Activated naive CD8-positive, alpha-beta T cell treated with anti-CD3 and anti-CD28 coated beads, Interleukin-2, amount 50 U/mL, for 24 hours (primary cell): ENCODE measurements around the gene MTA3.
A peak's percentile ranks its signal among the peaks of the same experiment; 100 is the strongest.
"Not testable (repeated sequence)": the region's sequence is repeated elsewhere in the genome, so short reads cannot be mapped to it uniquely, and the experiment has no call there.

ENCODE experiments used
- ATAC-seq: fragments of 150-1000 bp; cut with Tn5 transposase; one replicate; pipeline ENCODE4 v1.10.0; 2021
- DNase-seq: peaks from one replicate; pipeline ENCODE4 v3.0.0; 2021
- H3K27ac Mint-ChIP-seq: one replicate; pipeline ENCODE4 v1.8.0; 2021; ENCODE audit warnings: mild to moderate bottlenecking, mixed read lengths
- H3K27me3 Mint-ChIP-seq: one replicate; pipeline ENCODE4 v1.8.0; 2021; ENCODE audit warnings: mixed read lengths
- H3K36me3 Mint-ChIP-seq: one replicate; pipeline ENCODE4 v1.8.0; 2021; ENCODE audit warnings: low read depth, mixed read lengths
- H3K4me1 Mint-ChIP-seq: one replicate; pipeline ENCODE4 v1.8.0; 2021; ENCODE audit warnings: mixed read lengths
- H3K4me3 Mint-ChIP-seq: one replicate; pipeline ENCODE4 v1.8.0; 2021; ENCODE audit warnings: mild to moderate bottlenecking, moderate library complexity, mixed read lengths
- H3K9me3 Mint-ChIP-seq: one replicate; pipeline ENCODE4 v1.8.0; 2021; ENCODE audit warnings: mixed read lengths

MTA3 gene

GRCh38 chr2:42557306-42557705 is 11.1 kb upstream of the MTA3 start:
- no peaks in the 10 kb centered on the region for H3K9me3 Mint-ChIP-seq
- DNase-seq (no peak), ATAC-seq (no peak)
- no peak overlapping the region for H3K4me3 Mint-ChIP-seq
- no peak overlapping the region for H3K27ac Mint-ChIP-seq
- H3K4me1 Mint-ChIP-seq, result peaks cover 2% of the 10 kb centered on the region
- no peaks in the 10 kb centered on the region for H3K27me3 Mint-ChIP-seq
- no peaks in the 10 kb centered on the region for H3K36me3 Mint-ChIP-seq

GRCh38 chr2:42558827-42559226 is 9.6 kb upstream of the MTA3 start:
- Mint-ChIP-seq H3K9me3 (no peaks in the 10 kb centered on the region), H3K27ac (no peak overlapping the region), H3K4me1 (peaks cover 7% of the 10 kb centered on the region), H3K27me3 (no peaks in the 10 kb centered on the region), H3K36me3 (no peaks in the 10 kb centered on the region), H3K4me3 (no peak overlapping the region)
- ATAC-seq (no peak), DNase-seq (no peak)

DNA sequence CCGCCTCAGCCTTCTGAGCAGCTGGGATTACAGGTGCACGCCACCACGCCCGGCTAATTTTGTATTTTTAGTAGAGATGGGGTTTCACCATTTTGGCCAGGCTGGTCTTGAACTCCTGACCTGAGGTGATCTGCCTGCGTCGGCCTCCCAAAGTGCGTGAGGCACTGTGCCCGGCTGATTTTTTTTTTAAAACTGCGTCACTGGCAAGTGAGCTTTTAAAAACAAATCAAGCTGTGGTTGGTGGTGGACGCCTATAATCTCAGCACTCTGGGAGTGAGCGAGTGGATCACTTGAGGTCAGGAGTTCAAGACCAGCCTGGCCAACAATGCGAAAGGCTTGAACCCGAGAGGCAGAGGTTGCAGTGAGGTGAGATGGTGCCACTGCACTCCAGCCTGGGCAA is 8.3 kb upstream of the MTA3 start:
- not testable (repeated sequence) for H3K27ac Mint-ChIP-seq, H3K4me3 Mint-ChIP-seq, H3K9me3 Mint-ChIP-seq, DNase-seq, H3K4me1 Mint-ChIP-seq, ATAC-seq, H3K36me3 Mint-ChIP-seq, H3K27me3 Mint-ChIP-seq

- H3K9me3 Mint-ChIP-seq, result no peaks in the 10 kb centered on the region
- no peak overlapping the region for H3K4me3 Mint-ChIP-seq
- ATAC-seq (no peak), DNase-seq (no peak)
- no peak overlapping the region for H3K27ac Mint-ChIP-seq
- peaks cover 7% of the 10 kb centered on the region for H3K4me1 Mint-ChIP-seq
- no peaks in the 10 kb centered on the region for H3K36me3 Mint-ChIP-seq
- no peaks in the 10 kb centered on the region for H3K27me3 Mint-ChIP-seq
Observed at GRCh38 chr2:42560899-42561298, 7.5 kb upstream of the MTA3 start.

GRCh38 chr2:42562474-42563144 is 5.8 kb upstream of the MTA3 start:
- ATAC-seq (no peak), DNase-seq (no peak)
- no peak overlapping the region for H3K4me3 Mint-ChIP-seq
- H3K27ac Mint-ChIP-seq, result no peak overlapping the region
- H3K9me3 Mint-ChIP-seq, result no peaks in the 10 kb centered on the region
- no peaks in the 10 kb centered on the region for H3K36me3 Mint-ChIP-seq
- H3K27me3 Mint-ChIP-seq, result no peaks in the 10 kb centered on the region
- peaks cover 22% of the 10 kb centered on the region for H3K4me1 Mint-ChIP-seq

DNA sequence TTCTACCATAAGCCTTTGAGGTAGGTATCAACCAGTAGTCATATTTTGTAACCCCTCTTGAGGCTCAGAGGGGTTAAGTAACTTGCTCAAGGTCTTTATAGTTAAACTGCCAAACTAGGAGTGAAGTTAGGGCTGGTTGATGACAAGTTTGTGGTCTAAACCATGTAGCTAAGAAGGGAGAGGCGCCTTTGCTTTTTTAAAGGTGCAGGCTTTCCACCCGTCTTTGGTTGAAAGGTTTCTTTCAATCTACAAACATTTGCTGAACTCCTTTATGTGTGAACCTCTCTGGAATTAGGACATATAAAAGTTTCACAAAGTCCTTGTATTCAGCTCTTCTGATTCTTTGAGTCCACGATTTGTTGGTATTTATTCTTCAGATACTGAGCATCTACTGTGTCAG is 2.4 kb upstream of the MTA3 start:
- Mint-ChIP-seq H3K27me3 (no peaks in the 10 kb centered on the region), H3K27ac (no peak overlapping the region), H3K36me3 (peaks cover 3% of the 10 kb centered on the region), H3K4me1 (peaks cover 34% of the 10 kb centered on the region), H3K4me3 (no peak overlapping the region), H3K9me3 (no peaks in the 10 kb centered on the region)
- ATAC-seq, result peak; percentile 41
- DNase-seq, result no peak

- Mint-ChIP-seq H3K4me1 (peaks cover 34% of the 10 kb centered on the region), H3K36me3 (peaks cover 6% of the 10 kb centered on the region), H3K27me3 (no peaks in the 10 kb centered on the region), H3K9me3 (no peaks in the 10 kb centered on the region), H3K27ac (no peak overlapping the region), H3K4me3 (peak overlapping the region; percentile 66)
- DNase-seq, result no peak
- no peak for ATAC-seq
Observed at GRCh38 chr2:42566837-42567321, 1.6 kb upstream of the MTA3 start.

GRCh38 chr2:42567364-42567763 is 1.1 kb upstream of the MTA3 start:
- DNase-seq, result no peak
- no peak for ATAC-seq
- Mint-ChIP-seq H3K4me3 (peak overlapping the region; percentile 66), H3K4me1 (peaks cover 32% of the 10 kb centered on the region), H3K36me3 (peaks cover 6% of the 10 kb centered on the region), H3K9me3 (no peaks in the 10 kb centered on the region), H3K27me3 (no peaks in the 10 kb centered on the region), H3K27ac (peak overlapping the region; percentile 81)

- H3K27me3 Mint-ChIP-seq, result no peaks in the 10 kb centered on the region
- peak overlapping the region; percentile 66 for H3K4me3 Mint-ChIP-seq
- H3K27ac Mint-ChIP-seq, result peak overlapping the region; percentile 81
- H3K4me1 Mint-ChIP-seq, result peaks cover 27% of the 10 kb centered on the region
- no peaks in the 10 kb centered on the region for H3K9me3 Mint-ChIP-seq
- DNase-seq, result peak; percentile 22
- ATAC-seq, result peak; percentile 26
- H3K36me3 Mint-ChIP-seq, result peaks cover 8% of the 10 kb centered on the region
Observed at GRCh38 chr2:42567806-42568400, 529 bp upstream of the MTA3 start.

GRCh38 chr2:42569116-42569711 is 782 bp downstream of the MTA3 start:
- H3K27me3 Mint-ChIP-seq, result no peaks in the 10 kb centered on the region
- ATAC-seq (peak; percentile 15), DNase-seq (peak; percentile 17)
- H3K27ac Mint-ChIP-seq, result peak overlapping the region; percentile 95
- H3K4me3 Mint-ChIP-seq, result peak overlapping the region; percentile 92
- peaks cover 27% of the 10 kb centered on the region for H3K4me1 Mint-ChIP-seq
- no peaks in the 10 kb centered on the region for H3K9me3 Mint-ChIP-seq
- peaks cover 10% of the 10 kb centered on the region for H3K36me3 Mint-ChIP-seq

DNA sequence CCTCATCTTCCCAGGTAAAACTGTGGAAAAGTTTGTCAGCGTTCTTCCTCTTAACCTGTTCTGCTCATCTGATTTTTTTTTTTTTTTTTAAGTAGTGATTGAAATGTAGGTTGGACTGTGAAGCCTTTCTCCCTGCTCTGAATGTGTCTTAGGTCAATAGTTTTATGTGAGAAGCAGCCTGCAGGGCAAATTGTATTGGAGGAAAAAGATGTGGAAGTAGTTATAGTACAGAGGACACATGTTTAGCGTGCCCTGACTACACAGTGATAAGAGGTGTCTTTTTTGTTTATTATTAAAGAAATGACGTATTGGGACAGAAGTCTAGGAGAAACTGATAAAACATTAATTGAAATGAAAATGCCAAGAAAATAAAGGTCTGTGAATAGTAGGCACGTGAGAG is 1.5 kb downstream of the MTA3 start:
- H3K27ac Mint-ChIP-seq, result peak overlapping the region; percentile 95
- peak overlapping the region; percentile 92 for H3K4me3 Mint-ChIP-seq
- no peaks in the 10 kb centered on the region for H3K27me3 Mint-ChIP-seq
- H3K4me1 Mint-ChIP-seq, result peaks cover 32% of the 10 kb centered on the region
- ATAC-seq (no peak), DNase-seq (no peak)
- H3K9me3 Mint-ChIP-seq, result no peaks in the 10 kb centered on the region
- peaks cover 12% of the 10 kb centered on the region for H3K36me3 Mint-ChIP-seq

DNA sequence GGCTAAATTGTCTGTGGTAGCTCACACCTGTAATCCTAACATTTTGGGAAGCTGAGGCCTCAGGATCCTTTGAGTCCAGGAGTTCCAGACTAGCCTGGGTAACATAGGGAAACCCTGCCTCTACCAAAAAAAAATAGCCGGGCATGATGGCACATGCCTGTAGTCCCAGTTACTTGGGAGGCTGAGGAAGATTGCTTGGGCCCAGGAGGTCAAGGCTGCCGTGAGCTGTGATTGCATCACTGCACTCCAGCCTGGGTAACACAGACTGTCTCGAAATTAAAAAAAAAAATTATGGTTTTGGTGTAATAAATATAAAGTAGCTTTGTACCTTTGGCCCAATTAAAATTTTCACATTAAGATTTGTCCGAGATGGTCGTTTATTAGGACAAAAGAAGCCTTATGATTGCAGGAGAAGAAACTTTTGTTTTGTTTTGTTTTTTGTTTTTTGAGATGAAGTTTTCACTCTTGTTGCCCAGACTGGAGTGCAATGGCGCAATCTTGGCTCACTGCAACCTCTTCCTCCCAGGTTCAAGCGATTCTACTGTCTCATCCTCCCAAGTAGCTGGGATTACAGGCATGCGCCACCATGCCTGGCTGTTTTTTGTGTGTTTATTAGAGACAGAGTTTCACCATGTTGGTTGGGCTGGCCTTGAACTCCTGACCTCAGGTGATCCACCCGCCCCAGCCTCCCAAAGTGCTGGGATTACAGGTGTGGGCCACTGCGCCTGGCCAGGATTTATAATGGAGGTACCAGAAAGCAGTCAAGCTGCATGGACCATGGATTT is 4.1 kb downstream of the MTA3 start:
- ATAC-seq (no peak), DNase-seq (no peak)
- no peaks in the 10 kb centered on the region for H3K27me3 Mint-ChIP-seq
- peaks cover 32% of the 10 kb centered on the region for H3K4me1 Mint-ChIP-seq
- no peak overlapping the region for H3K27ac Mint-ChIP-seq
- H3K4me3 Mint-ChIP-seq, result no peak overlapping the region
- peaks cover 27% of the 10 kb centered on the region for H3K36me3 Mint-ChIP-seq
- no peaks in the 10 kb centered on the region for H3K9me3 Mint-ChIP-seq

GRCh38 chr2:42573256-42573655 is 4.8 kb downstream of the MTA3 start:
- Mint-ChIP-seq H3K4me1 (peaks cover 31% of the 10 kb centered on the region), H3K9me3 (no peaks in the 10 kb centered on the region), H3K27me3 (no peaks in the 10 kb centered on the region), H3K36me3 (peaks cover 29% of the 10 kb centered on the region), H3K27ac (no peak overlapping the region), H3K4me3 (no peak overlapping the region)
- DNase-seq, result no peak
- no peak for ATAC-seq

- Mint-ChIP-seq H3K27me3 (no peaks in the 10 kb centered on the region), H3K9me3 (no peaks in the 10 kb centered on the region), H3K36me3 (peaks cover 41% of the 10 kb centered on the region), H3K4me1 (peaks cover 26% of the 10 kb centered on the region), H3K4me3 (peak overlapping the region; percentile 39), H3K27ac (peak overlapping the region; percentile 32)
- DNase-seq (no peak), ATAC-seq (peak; percentile 74)
Observed at GRCh38 chr2:42575458-42576064, 7.1 kb downstream of the MTA3 start.
